CD14-positive monocyte (primary cell): ENCODE data around the gene MYPN. TPM values are rescaled to one million over a fixed set of nuclear protein-coding genes. Genes with fewer than 3 reads are reported as not detected.

Experiments
- DNase-seq, 3 donors: peaks; one replicate each; pipeline ENCODE4 v3.0.0-alpha.2; 2011 to 2022
- H2AFZ ChIP-seq: 2 replicates; pipeline ENCODE4 v1.6.0; 2012; ENCODE audit warnings: mild to moderate bottlenecking, low read depth, low read length, inconsistent platforms; ENCODE audit not compliant: insufficient read depth, poor library complexity, severe bottlenecking
- H3K27ac ChIP-seq, 2 donors: 1 replicate in 1 of 2; 2 replicates in 1 of 2; pipeline ENCODE4 v1.5.1; 2012 to 2013; ENCODE audit warnings: low read length in 2 of 2, control low read depth in 1 of 2, inconsistent platforms in 1 of 2, low read depth in 1 of 2, mild to moderate bottlenecking in 1 of 2
- H3K27me3 ChIP-seq, 2 donors: one replicate each; pipeline versions ENCODE4 v1.6.0 to v1.6.1; 2011 to 2013; ENCODE audit warnings: low read length in 2 of 2; ENCODE audit not compliant: control insufficient read depth in 2 of 2, insufficient read depth in 2 of 2
- H3K36me3 ChIP-seq, 2 donors: replicated peaks in 1 of 2; 1 replicate in 1 of 2; 2 replicates in 1 of 2; pipeline versions ENCODE4 v1.5.1 to v1.6.1; 2012 to 2013; ENCODE audit warnings: low read length in 2 of 2, control low read depth in 1 of 2, inconsistent platforms in 1 of 2, mild to moderate bottlenecking in 1 of 2; ENCODE audit not compliant: insufficient read depth in 2 of 2, control insufficient read depth in 1 of 2
- H3K4me1 ChIP-seq, 2 donors: 1 replicate in 1 of 2; 2 replicates in 1 of 2; pipeline versions ENCODE4 v1.5.1 to v1.6.1; 2012 to 2013; ENCODE audit warnings: low read length in 2 of 2, control low read depth in 1 of 2, inconsistent platforms in 1 of 2, mild to moderate bottlenecking in 1 of 2, moderate library complexity in 1 of 2; ENCODE audit not compliant: insufficient read depth in 2 of 2, control insufficient read depth in 1 of 2
- H3K4me2 ChIP-seq: replicated peaks from 2 replicates; pipeline ENCODE3; 2012; ENCODE audit warnings: low read length, moderate library complexity, mild to moderate bottlenecking; ENCODE audit not compliant: poor library complexity, severe bottlenecking; ENCODE audit errors: extremely low read depth
- H3K4me3 ChIP-seq, 3 experiments: fragments of 200-600 bp in 1 of 3; sonication (generic) in 1 of 3; replicated peaks in 1 of 3; 1 replicate in 2 of 3; 2 replicates in 1 of 3; pipeline ENCODE4 v1.5.1; 2011 to 2013; ENCODE audit warnings: low read length in 3 of 3, mild to moderate bottlenecking in 3 of 3, control low read depth in 2 of 3, low read depth in 2 of 3, inconsistent platforms in 1 of 3, moderate library complexity in 1 of 3
- H3K79me2 ChIP-seq: 2 replicates; pipeline ENCODE4 v1.6.0; 2012; ENCODE audit warnings: mild to moderate bottlenecking, control low read depth, inconsistent platforms, low read length, moderate library complexity; ENCODE audit not compliant: insufficient read depth
- H3K9ac ChIP-seq: 2 replicates; pipeline ENCODE4 v1.6.0; 2017; ENCODE audit warnings: low read length, mild to moderate bottlenecking; ENCODE audit not compliant: insufficient read depth, poor library complexity, severe bottlenecking
- H3K9me3 ChIP-seq, 2 donors: replicated peaks in 1 of 2; 1 replicate in 1 of 2; 2 replicates in 1 of 2; pipeline versions ENCODE4 v1.5.1 to v1.6.1; 2012 to 2013; ENCODE audit warnings: low read length in 2 of 2, control low read depth in 1 of 2; ENCODE audit not compliant: control insufficient read depth in 1 of 2, insufficient read depth in 1 of 2
- H4K20me1 ChIP-seq: 2 replicates; pipeline ENCODE4 v1.6.0; 2012; ENCODE audit warnings: mild to moderate bottlenecking, low read length, control low read depth, moderate library complexity; ENCODE audit not compliant: insufficient read depth
- H3K27ac Mint-ChIP-seq, 7 donors: one replicate each; pipeline ENCODE4 v1.8.0; 2020; ENCODE audit warnings: mild to moderate bottlenecking in 7 of 7, mixed read lengths in 7 of 7, moderate library complexity in 6 of 7, inconsistent platforms in 2 of 7
- H3K27me3 Mint-ChIP-seq, 3 donors: one replicate each; pipeline ENCODE4 v1.8.0; 2021 to 2022; ENCODE audit warnings: low read depth in 3 of 3, mild to moderate bottlenecking in 3 of 3, mixed read lengths in 3 of 3, moderate library complexity in 3 of 3, inconsistent platforms in 1 of 3
- H3K36me3 Mint-ChIP-seq, 2 donors: one replicate each; pipeline ENCODE4 v1.8.0; 2020; ENCODE audit warnings: mixed read lengths in 2 of 2, inconsistent platforms in 1 of 2, mild to moderate bottlenecking in 1 of 2
- H3K4me1 Mint-ChIP-seq: one replicate; pipeline ENCODE4 v1.8.0; 2020; ENCODE audit warnings: mild to moderate bottlenecking, mixed read lengths
- H3K4me3 Mint-ChIP-seq, 2 donors: one replicate each; pipeline ENCODE4 v1.8.0; 2020; ENCODE audit warnings: mild to moderate bottlenecking in 2 of 2, mixed read lengths in 2 of 2, moderate library complexity in 1 of 2
- H3K9me3 Mint-ChIP-seq, 7 donors: one replicate each; pipeline ENCODE4 v1.8.0; 2020 to 2022; ENCODE audit warnings: mixed read lengths in 7 of 7, mild to moderate bottlenecking in 6 of 7, moderate library complexity in 6 of 7, inconsistent platforms in 2 of 7
- CTCF ChIP-seq: fragments of 200-600 bp; IDR thresholded peaks from one replicate; pipeline ENCODE4 v1.8.0; 2022; ENCODE audit warnings: antibody characterized with exemption, mild to moderate bottlenecking
- WGBS: methylation state at CpG from one replicate; pipeline ENCODE4 v1.1.5; 2013; ENCODE audit warnings: missing lambda C conversion rate; ENCODE audit not compliant: insufficient coverage; 5-methylcytosine and 5-hydroxymethylcytosine counted together
- intact Hi-C, 2 donors: fragments of 100-400 bp; cut with micrococcal nuclease; formaldehyde crosslinking; loops; one replicate each; pipeline versions ENCODE4 v1.15.0 to v1.15.1; 2023
- polyA plus RNA-seq, 3 donors: library from polyadenylated mRNA; depleted of rRNA in 1 of 3; unstranded in 2 of 3; stranded (reverse) in 1 of 3; fragments of 300-500 nt in 2 of 3; fragments of >200 nt in 1 of 3; fragmentation: Illumina TruSeq in 2 of 3; gene quantifications; 1 replicate in 2 of 3; 2 replicates in 1 of 3; pipeline ENCODE4 v1.2.3, GENCODE V29; 2012 to 2021

The MYPN gene
- polyA plus RNA-seq, 3 donors: not detected

GRCh38 chr10:68074031-68074774 is 35.1 kb upstream of the MYPN start:
- Histone ChIP-seq H4K20me1 (peaks cover 42% of the 10 kb centered on the region), H3K4me1 (peaks cover 15 to 31% of the 10 kb centered on the region in 2 donors), H3K27ac (peak overlapping the region; percentile 96 to 100), H3K4me3 (peak overlapping the region; percentile 68 to 100 (median 92)), H3K36me3 (peaks cover 4 to 19% of the 10 kb centered on the region in 2 donors), H3K9ac (peak overlapping the region; percentile 98), H3K79me2 (peaks cover 55% of the 10 kb centered on the region), H2AFZ (peak overlapping the region; percentile 94), H3K9me3 (no peaks in the 10 kb centered on the region), H3K27me3 (no peaks in the 10 kb centered on the region), H3K4me2 (peak overlapping the region; percentile 77)
- H3K36me3 Mint-ChIP-seq: peaks cover 16 to 20% of the 10 kb centered on the region in 2 donors
- H3K4me3 Mint-ChIP-seq: peak overlapping the region; percentile 97
- WGBS: 0% methylated on average over 17 of the region's 27 CpGs
- H3K27ac Mint-ChIP-seq: peak overlapping the region; percentile 92 to 97 (median 95)
- intact Hi-C loops: loop anchor here (5.0 to 10.0 kb wide), 3 partner anchors 189 to 258 kb away; partner anchors contain the start of genes HNRNPH3 (in 1 of the 2), PBLD (in 1 of the 2) and SIRT1 (in 1 of the 2)
- H3K4me1 Mint-ChIP-seq: peaks cover 31% of the 10 kb centered on the region
- no peaks in the 10 kb centered on the region for H3K9me3 Mint-ChIP-seq
- no peaks in the 10 kb centered on the region for H3K27me3 Mint-ChIP-seq
- peak; percentile 12 to 49 (median 40) for DNase-seq
- no peak for TF ChIP-seq CTCF

- intact Hi-C loops: loop anchor here (5.0 to 10.0 kb wide), 3 partner anchors 190 to 257 kb away; partner anchors contain the start of genes HNRNPH3 (in 2 of the 2), PBLD (in 2 of the 2) and SIRT1 (in 1 of the 2)
Measured at GRCh38 chr10:68074775-68075549, 34.3 kb upstream of the MYPN start, which contains the start of gene HERC4. Gene HERC4 (minus strand): TSS chr10:68075283. CDS start chr10:68073108, 2,175 bp downstream.

More at GRCh38 chr10:68074775-68075549, 34.3 kb upstream of the MYPN start, which contains the start of gene HERC4:
- Histone ChIP-seq H4K20me1 (peaks cover 34% of the 10 kb centered on the region), H3K4me3 (peak within 1 kb of the TSS; percentile 68 to 100 (median 92)), H3K4me1 (peaks cover 15 to 31% of the 10 kb centered on the region in 2 donors), H3K4me2 (peak within 1 kb of the TSS; percentile 77), H3K27ac (peak within 1 kb of the TSS; percentile 96 to 100), H3K9me3 (no peaks in the 10 kb centered on the region), H2AFZ (peak within 1 kb of the TSS; percentile 94), H3K36me3 (peaks cover 0 to 11% of the 10 kb centered on the region in 2 donors), H3K27me3 (no peaks in the 10 kb centered on the region), H3K79me2 (peaks cover 47% of the 10 kb centered on the region), H3K9ac (peak within 1 kb of the TSS; percentile 98)
- TF ChIP-seq CTCF: no peak
- DNase-seq: peak; percentile 87 to 95 (median 94)
- peak within 1 kb of the TSS; percentile 92 to 97 (median 95) for H3K27ac Mint-ChIP-seq
- H3K9me3 Mint-ChIP-seq: no peaks in the 10 kb centered on the region
- no peaks in the 10 kb centered on the region for H3K27me3 Mint-ChIP-seq
- peak within 1 kb of the TSS; percentile 97 for H3K4me3 Mint-ChIP-seq
- peaks cover 11 to 15% of the 10 kb centered on the region in 2 donors for H3K36me3 Mint-ChIP-seq
- peaks cover 30% of the 10 kb centered on the region for H3K4me1 Mint-ChIP-seq
- 0% methylated on average over 43 of the region's 64 CpGs for WGBS
